Kidney (tissue), 14 donors: ENCODE measurements around the gene DRC3. TPM values are rescaled to one million over a fixed set of nuclear protein-coding genes. Genes with fewer than 3 reads are reported as not detected.

ENCODE experiments used
- DNase-seq, 5 donors: peaks; one replicate each; pipeline ENCODE4 v3.0.0-alpha.2; 2013 to 2020
- FAIRE-seq: peaks from 2 replicates; lab custom pipeline; 2012; peaks lifted over from hg19 to GRCh38; lab: Jason Lieb, UNC
- H3K27ac ChIP-seq, 2 donors: one replicate each; pipeline ENCODE4 v1.7.0; 2013; ENCODE audit warnings: low read depth in 2 of 2, low read length in 2 of 2, inconsistent platforms in 1 of 2
- H3K27me3 ChIP-seq: one replicate; pipeline ENCODE4 v1.7.1; 2013; ENCODE audit warnings: low read length, inconsistent platforms; ENCODE audit not compliant: control insufficient read depth, insufficient read depth
- H3K36me3 ChIP-seq, 3 donors: one replicate each; pipeline versions ENCODE4 v1.7.0 to v1.7.1; 2013; ENCODE audit warnings: low read length in 3 of 3, control low read depth in 1 of 3, inconsistent platforms in 1 of 3; ENCODE audit not compliant: insufficient read depth in 3 of 3, control insufficient read depth in 2 of 3
- H3K4me1 ChIP-seq, 3 donors: one replicate each; pipeline versions ENCODE4 v1.7.0 to v1.7.1; 2013; ENCODE audit warnings: low read length in 3 of 3, inconsistent platforms in 1 of 3, low read depth in 1 of 3; ENCODE audit not compliant: control insufficient read depth in 2 of 3, insufficient read depth in 2 of 3
- H3K4me3 ChIP-seq, 3 donors: one replicate each; pipeline versions ENCODE4 v1.7.0 to v1.8.1; 2013; ENCODE audit warnings: low read length in 3 of 3, control low read depth in 1 of 3, inconsistent platforms in 1 of 3
- H3K9ac ChIP-seq, 3 donors: one replicate each; pipeline versions ENCODE4 v1.7.0 to v1.7.1; 2013; ENCODE audit warnings: low read length in 3 of 3, control low read depth in 1 of 3, inconsistent platforms in 1 of 3
- H3K9me3 ChIP-seq, 3 donors: one replicate each; pipeline versions ENCODE4 v1.7.0 to v1.7.1; 2013; ENCODE audit warnings: low read length in 3 of 3, control low read depth in 1 of 3, inconsistent platforms in 1 of 3; ENCODE audit not compliant: control insufficient read depth in 2 of 3, insufficient read depth in 1 of 3
- CTCF ChIP-seq: IDR thresholded peaks from 3 replicates; pipeline ENCODE4 v1.5.1; 2012; ENCODE audit warnings: mild to moderate bottlenecking, moderate library complexity, borderline replicate concordance; ENCODE audit not compliant: insufficient read depth; ENCODE audit errors: extremely low read depth
- intact Hi-C: fragments of 100-400 bp; cut with DNase I; formaldehyde crosslinking; loops from one replicate; pipeline ENCODE4 v1.11.1; 2022
- polyA plus RNA-seq: library from polyadenylated mRNA; stranded (reverse); fragments of 350-450 nt; fragmentation: Illumina TruSeq; extraction: RNeasy Lipid Tissue Mini Kit (QIAGEN cat#74804); gene quantifications from one replicate; pipeline ENCODE4 v1.2.3, GENCODE V29; 2014; ENCODE audit warnings: low read depth, low replicate concordance; ENCODE audit not compliant: insufficient read depth
- total RNA-seq: library from RNA; stranded (reverse); fragmentation: NEBNext Ultra II Directional; extraction: Animal tissue kit (Norgen Biotek cat#: 25700); gene quantifications from one replicate; pipeline ENCODE4 v1.2.1, GENCODE V29; 2021
- donor health status: control.
- donor health status: control.
- donor health status: control.
- donor health status: control.
- donor health status: control.
- donor health status: DM: yes; HTN: yes; CAD: no.
- donor health status: Normal renal cell carcinoma (clear cell type).

DRC3 gene
- total and polyA plus RNA-seq, 2 donors from 2014 or later, result 8.6 to 17.3 TPM

GRCh38 chr17:18011286-18011685 lies 38.6 kb downstream of the DRC3 start:
- FAIRE-seq, result no peak
- Histone ChIP-seq H3K9me3 (no peaks in the 10 kb centered on the region), H3K27ac (no peak overlapping the region), H3K4me1 (no peaks in the 10 kb centered on the region), H3K4me3 (no peak overlapping the region), H3K36me3 (peaks cover 2 to 17% (median 16%) of the 10 kb centered on the region in 3 donors), H3K27me3 (no peaks in the 10 kb centered on the region), H3K9ac (no peak overlapping the region)
- no peak for TF ChIP-seq CTCF
- intact Hi-C loops, result no loop called here
- no peak for DNase-seq

- intact Hi-C loops, result no loop called here
- no peaks in the 10 kb centered on the region for H3K9me3 ChIP-seq
- TF ChIP-seq CTCF, result no peak
Measured at GRCh38 chr17:18014006-18014405, 41.3 kb downstream of the DRC3 start.

GRCh38 chr17:18015593-18015992 lies 42.9 kb downstream of the DRC3 start:
- peaks cover 2 to 10% (median 8%) of the 10 kb centered on the region in 3 donors for H3K36me3 ChIP-seq
- no peaks in the 10 kb centered on the region for H3K4me1 ChIP-seq
- H3K9ac ChIP-seq, result no peak overlapping the region
- FAIRE-seq (no peak), DNase-seq (no peak)
- intact Hi-C loops, result no loop called here
- no peak overlapping the region for H3K27ac ChIP-seq
- no peak for TF ChIP-seq CTCF
- no peaks in the 10 kb centered on the region for H3K9me3 ChIP-seq
- no peaks in the 10 kb centered on the region for H3K27me3 ChIP-seq
- H3K4me3 ChIP-seq, result no peak overlapping the region

More at GRCh38 chr17:18014006-18014405, 41.3 kb downstream of the DRC3 start:
- FAIRE-seq (no peak), DNase-seq (no peak)
- Histone ChIP-seq H3K27ac (no peak overlapping the region), H3K4me3 (no peak overlapping the region), H3K27me3 (no peaks in the 10 kb centered on the region), H3K36me3 (peaks cover 2 to 12% (median 9%) of the 10 kb centered on the region in 3 donors), H3K4me1 (no peaks in the 10 kb centered on the region), H3K9ac (no peak overlapping the region)

DNA sequence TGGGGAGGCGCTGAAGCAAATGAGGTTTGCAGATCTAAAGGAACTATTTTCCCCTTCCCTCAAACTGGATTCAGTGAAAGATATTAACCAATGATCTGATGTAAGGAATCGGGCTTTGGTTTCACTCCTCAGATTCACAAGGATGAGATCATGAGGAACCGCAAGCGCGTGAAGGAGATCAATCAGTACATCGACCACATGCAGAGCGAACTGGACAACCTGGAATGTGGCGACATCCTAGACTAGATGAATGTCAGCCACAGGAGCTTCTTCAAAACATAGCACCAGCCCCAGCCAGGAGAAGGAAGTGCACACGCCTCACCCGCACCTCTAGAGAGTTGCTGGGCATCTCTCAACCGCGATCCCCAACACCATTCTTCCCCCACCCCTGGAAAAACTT lies 43.8 kb downstream of the DRC3 start:
- no peaks in the 10 kb centered on the region for H3K27me3 ChIP-seq
- peaks cover 2 to 15% (median 14%) of the 10 kb centered on the region in 3 donors for H3K36me3 ChIP-seq
- H3K27ac ChIP-seq, result no peak overlapping the region
- no peak overlapping the region for H3K4me3 ChIP-seq
- DNase-seq, result no peak
- no peak for FAIRE-seq
- no peak overlapping the region for H3K9ac ChIP-seq
- no peak for TF ChIP-seq CTCF
- intact Hi-C loops, result no loop called here
- H3K4me1 ChIP-seq, result no peaks in the 10 kb centered on the region
- H3K9me3 ChIP-seq, result no peaks in the 10 kb centered on the region
